GM23248 (cell line): Measurements from ENCODE around the gene ERICH4. TPM values are rescaled to one million over a fixed set of nuclear protein-coding genes. Genes with fewer than 3 reads are reported as not detected.

ENCODE experiments used
- DNase-seq: peaks from one replicate; pipeline ENCODE4 v3.0.0-alpha.2; 2015
- H2AFZ ChIP-seq: fragments of 200-600 bp; sonication (generic); 2 replicates; pipeline ENCODE4 v1.6.1; 2016; ENCODE audit warnings: antibody characterized with exemption
- H3F3A ChIP-seq: fragments of 200-600 bp; sonication (generic); 2 replicates; pipeline ENCODE4 v1.6.1; 2016; ENCODE audit warnings: mild to moderate bottlenecking, antibody characterized with exemption, mixed run types; ENCODE audit not compliant: insufficient read depth
- H3K27ac ChIP-seq: fragments of 200-600 bp; sonication (generic); 2 replicates; pipeline ENCODE4 v1.5.1; 2016; ENCODE audit warnings: mild to moderate bottlenecking
- H3K27me3 ChIP-seq: fragments of 200-600 bp; sonication (generic); replicated peaks from 2 replicates; pipeline ENCODE4 v1.6.1; 2016; ENCODE audit warnings: mild to moderate bottlenecking; ENCODE audit not compliant: insufficient read depth
- H3K36me3 ChIP-seq: fragments of 200-600 bp; sonication (generic); 2 replicates; pipeline ENCODE4 v1.6.1; 2016; ENCODE audit warnings: low read depth, mild to moderate bottlenecking
- H3K4me1 ChIP-seq: fragments of 200-600 bp; sonication (generic); 2 replicates; pipeline ENCODE4 v1.6.1; 2016; ENCODE audit warnings: mild to moderate bottlenecking; ENCODE audit not compliant: insufficient read depth
- H3K4me2 ChIP-seq: fragments of 200-600 bp; sonication (generic); one replicate; pipeline ENCODE4 v1.6.1; 2016; ENCODE audit warnings: mild to moderate bottlenecking; ENCODE audit not compliant: unreplicated experiment
- H3K4me3 ChIP-seq: fragments of 200-600 bp; sonication (generic); 2 replicates; pipeline ENCODE4 v1.5.1; 2016; ENCODE audit warnings: mild to moderate bottlenecking
- H3K79me2 ChIP-seq: fragments of 200-600 bp; sonication (generic); 2 replicates; pipeline ENCODE4 v1.6.1; 2016; ENCODE audit warnings: mild to moderate bottlenecking; ENCODE audit not compliant: insufficient read depth
- H3K9ac ChIP-seq: fragments of 200-600 bp; sonication (generic); 2 replicates; pipeline ENCODE4 v1.6.1; 2016; ENCODE audit warnings: mild to moderate bottlenecking
- H3K9me2 ChIP-seq: fragments of 200-600 bp; sonication (generic); 2 replicates; pipeline ENCODE4 v1.6.1; 2016; ENCODE audit warnings: mixed run types, mild to moderate bottlenecking, moderate library complexity; ENCODE audit not compliant: insufficient read depth
- H3K9me3 ChIP-seq: fragments of 200-600 bp; sonication (generic); one replicate; pipeline ENCODE4 v1.6.1; 2017; ENCODE audit warnings: low read depth
- H4K20me1 ChIP-seq: fragments of 200-600 bp; sonication (generic); 2 replicates; pipeline ENCODE4 v1.6.0; 2016; ENCODE audit not compliant: insufficient read depth
- EZH2 ChIP-seq: fragments of 200-600 bp; sonication (generic); IDR thresholded peaks from 2 replicates; pipeline ENCODE4 v1.6.1; 2018; ENCODE audit warnings: antibody characterized with exemption, mild to moderate bottlenecking; ENCODE audit not compliant: insufficient read depth, poor library complexity, severe bottlenecking
- EZH2phosphoT487 ChIP-seq: fragments of 200-600 bp; sonication (generic); IDR thresholded peaks from 2 replicates; pipeline ENCODE4 v1.6.1; 2018; ENCODE audit warnings: antibody characterized with exemption, moderate library complexity, mild to moderate bottlenecking, low read depth; ENCODE audit not compliant: insufficient read depth
- WGBS, 2 experiments: methylation state at CpG; one replicate each; pipeline ENCODE4 v1.1.6; 2015 to 2017; ENCODE audit warnings: low lambda C conversion rate in 2 of 2, low coverage in 1 of 2; ENCODE audit errors: missing lambda C conversion rate in 2 of 2; 5-methylcytosine and 5-hydroxymethylcytosine counted together
- in situ Hi-C: fragments of 300-500 bp; cut with MboI; formaldehyde crosslinking; loops from 2 replicates; pipeline ENCODE4 v1.15.0; 2020
- polyA plus RNA-seq: library from polyadenylated mRNA; unstranded; fragments of >200 nt; fragmentation: Nextera tagmentation; extraction: Ambion mirVana; gene quantifications from 2 replicates; pipeline ENCODE4 v1.2.1, GENCODE V29; 2016
- total RNA-seq: library from RNA; depleted of rRNA; stranded (reverse); fragments of >200 nt; shearing (Covaris generic); gene quantifications from 2 replicates; pipeline ENCODE4 v1.2.3, GENCODE V29; 2014

The ERICH4 gene
- total and polyA plus RNA-seq, 2 experiments from 2014 or later, result not detected

DNA sequence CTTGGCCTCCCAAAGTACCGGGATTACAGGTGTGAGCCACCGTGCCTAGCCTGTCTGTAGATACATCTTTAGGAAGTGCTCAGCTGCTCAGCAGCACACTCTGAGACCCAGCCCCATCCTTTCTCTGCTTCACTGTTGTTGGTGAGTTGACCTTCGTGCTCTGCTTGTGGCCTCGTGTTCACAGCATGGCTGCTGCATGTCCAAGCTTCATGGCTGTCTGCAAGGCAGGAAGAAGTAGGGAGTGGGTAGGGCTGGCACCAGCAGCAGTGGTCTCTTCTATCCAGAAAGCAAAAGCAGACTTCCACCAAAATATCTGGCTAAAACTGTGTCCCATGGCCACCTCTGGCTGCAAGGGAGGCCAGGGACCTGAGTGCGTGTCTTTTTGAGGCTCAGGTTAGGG is 30.0 kb upstream of the ERICH4 start:
- Histone ChIP-seq H4K20me1 (no peaks in the 10 kb centered on the region), H3K9ac (no peak overlapping the region), H3F3A (no peaks in the 10 kb centered on the region), H3K9me3 (no peaks in the 10 kb centered on the region), H3K36me3 (no peaks in the 10 kb centered on the region), H3K4me2 (no peak overlapping the region), H3K27me3 (no peaks in the 10 kb centered on the region), H3K4me3 (no peak overlapping the region), H3K4me1 (0 out of 2 replicates have a peak, but pooled peaks cover 6% of the 10 kb centered on the region), H3K9me2 (no peaks in the 10 kb centered on the region), H3K79me2 (0 out of 2 replicates have a peak, but pooled peaks cover 4% of the 10 kb centered on the region), H2AFZ (no peak overlapping the region), H3K27ac (no peak overlapping the region)
- DNase-seq, result no peak
- in situ Hi-C loops, result no loop called here
- WGBS, 2 experiments, result 96 to 99% methylated on average over 5 of the region's 5 CpGs
- TF ChIP-seq EZH2phosphoT487, result no peak
- no peak for TF ChIP-seq EZH2

DNA sequence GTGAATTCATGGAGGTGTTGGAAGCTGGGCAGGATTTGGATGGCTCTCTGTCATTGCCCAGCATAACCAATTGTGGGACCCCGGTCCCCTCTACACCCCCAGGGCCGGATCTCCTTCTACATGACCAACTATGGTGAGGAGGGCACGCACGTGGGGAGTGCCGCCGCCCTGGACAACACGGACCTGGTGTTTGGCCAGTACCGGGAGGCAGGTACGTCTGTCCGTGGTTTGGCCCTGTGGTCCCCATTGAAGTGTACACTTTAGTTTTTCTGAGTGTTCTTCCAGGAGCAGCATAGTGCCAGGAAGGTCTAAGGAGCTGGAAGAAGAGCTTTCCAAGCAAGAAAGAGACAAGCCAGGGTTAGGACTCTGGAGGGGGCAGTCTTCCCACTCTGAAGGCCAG is 29.0 kb upstream of the ERICH4 start:
- Histone ChIP-seq H3K79me2 (0 out of 2 replicates have a peak, but pooled peaks cover 4% of the 10 kb centered on the region), H3K9me3 (no peaks in the 10 kb centered on the region), H3K36me3 (no peaks in the 10 kb centered on the region), H3K27ac (no peak overlapping the region), H4K20me1 (no peaks in the 10 kb centered on the region), H3K4me3 (no peak overlapping the region), H3K4me2 (no peak overlapping the region), H2AFZ (no peak overlapping the region), H3K4me1 (0 out of 2 replicates have a peak, but pooled peaks cover 6% of the 10 kb centered on the region), H3F3A (no peaks in the 10 kb centered on the region), H3K27me3 (no peaks in the 10 kb centered on the region), H3K9ac (no peak overlapping the region), H3K9me2 (no peaks in the 10 kb centered on the region)
- 88 to 89% methylated on average over 10 of the region's 10 CpGs for WGBS, 2 experiments
- in situ Hi-C loops, result no loop called here
- TF ChIP-seq EZH2, result no peak
- no peak for TF ChIP-seq EZH2phosphoT487
- DNase-seq, result no peak

DNA sequence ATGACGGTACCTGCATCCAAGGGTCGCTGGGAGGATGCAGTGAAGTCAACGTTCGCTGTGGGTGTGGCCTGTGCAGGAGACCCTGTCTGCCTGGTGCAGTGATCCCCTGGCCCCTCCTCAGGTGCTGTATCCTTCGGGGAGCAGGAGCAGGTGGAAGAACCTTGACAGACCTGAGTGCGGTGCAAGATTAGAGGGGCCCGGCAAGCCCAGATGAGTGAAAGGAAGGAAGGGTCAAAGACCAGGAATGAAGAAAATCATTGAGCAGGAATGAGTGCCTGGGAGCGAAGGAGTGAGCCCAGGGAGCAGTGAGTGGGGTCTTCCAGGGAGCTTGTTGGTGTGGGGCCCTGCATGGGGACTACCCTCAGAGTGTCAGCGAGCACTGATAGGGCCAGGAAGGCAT is 28.5 kb upstream of the ERICH4 start:
- no peak for DNase-seq
- no peak for TF ChIP-seq EZH2phosphoT487
- TF ChIP-seq EZH2, result no peak
- in situ Hi-C loops, result no loop called here
- no peaks in the 10 kb centered on the region for H3K36me3 ChIP-seq
- no peak overlapping the region for H3K27ac ChIP-seq
- H2AFZ ChIP-seq, result no peak overlapping the region
- H3K4me1 ChIP-seq, result 0 out of 2 replicates have a peak, but pooled peaks cover 5% of the 10 kb centered on the region
- H3K27me3 ChIP-seq, result no peaks in the 10 kb centered on the region
- no peaks in the 10 kb centered on the region for H4K20me1 ChIP-seq
- no peaks in the 10 kb centered on the region for H3K9me2 ChIP-seq
- no peak overlapping the region for H3K4me2 ChIP-seq
- H3F3A ChIP-seq, result no peaks in the 10 kb centered on the region
- 89% methylated on average over 9 of the region's 9 CpGs for WGBS, 2 experiments
- H3K9me3 ChIP-seq, result no peaks in the 10 kb centered on the region
- 0 out of 2 replicates have a peak, but pooled peaks cover 4% of the 10 kb centered on the region for H3K79me2 ChIP-seq
- no peak overlapping the region for H3K9ac ChIP-seq
- no peak overlapping the region for H3K4me3 ChIP-seq

DNA sequence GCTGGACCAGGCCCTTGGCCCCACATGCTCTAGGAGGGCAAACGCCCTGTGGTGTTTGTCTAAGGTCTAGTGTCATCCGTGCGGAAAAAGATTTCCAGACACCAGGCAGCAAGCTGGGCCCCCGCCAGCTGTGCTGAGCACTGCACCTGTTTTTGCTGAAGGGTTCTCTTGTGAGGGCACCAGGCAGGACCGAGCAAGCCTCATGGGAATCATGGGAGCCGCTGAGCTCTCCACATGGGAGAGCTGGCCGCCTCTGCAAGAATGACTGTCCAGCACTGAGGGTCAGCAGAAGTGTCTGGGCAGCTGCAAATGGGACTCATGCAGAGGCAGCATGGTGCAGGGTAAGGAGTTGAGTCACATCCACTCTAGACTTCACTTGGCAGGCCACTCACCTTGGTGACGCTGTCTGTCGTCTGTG is 27.8 kb upstream of the ERICH4 start:
- no peak overlapping the region for H3K4me3 ChIP-seq
- H3K9me3 ChIP-seq, result no peaks in the 10 kb centered on the region
- no peak overlapping the region for H2AFZ ChIP-seq
- no peaks in the 10 kb centered on the region for H3K9me2 ChIP-seq
- H3K27ac ChIP-seq, result no peak overlapping the region
- H3K79me2 ChIP-seq, result 0 out of 2 replicates have a peak, but pooled peaks cover 1% of the 10 kb centered on the region
- in situ Hi-C loops, result no loop called here
- no peak for TF ChIP-seq EZH2phosphoT487
- no peak for TF ChIP-seq EZH2
- H3K4me1 ChIP-seq, result no peaks in the 10 kb centered on the region
- H3K9ac ChIP-seq, result no peak overlapping the region
- H4K20me1 ChIP-seq, result no peaks in the 10 kb centered on the region
- DNase-seq, result no peak
- 0 out of 2 replicates have a peak, but pooled peaks cover 3% of the 10 kb centered on the region for H3K36me3 ChIP-seq
- H3K27me3 ChIP-seq, result no peaks in the 10 kb centered on the region
- H3F3A ChIP-seq, result no peaks in the 10 kb centered on the region
- WGBS, 2 experiments, result 91 to 92% methylated on average over 8 to 9 of the region's 9 CpGs
- no peak overlapping the region for H3K4me2 ChIP-seq
